Panc1 (cell line): ENCODE data around the gene CNIH1. TPM values are rescaled to one million over a fixed set of nuclear protein-coding genes. Genes with fewer than 3 reads are reported as not detected.
A peak's percentile ranks its signal among the peaks of the same experiment; 100 is the strongest.

Experiments used
- ATAC-seq: fragments of 200-7000 bp; cut with Tn5 transposase; 2 replicates; pipeline ENCODE4 v1.9.1; 2020; ENCODE audit warnings: mild to moderate bottlenecking, moderate library complexity
- BruUV-seq: library from RNA; stranded (reverse); fragments of 400-500 nt; replicated peaks from 2 replicates; lab custom pipeline; 2021; lab: Mats Ljungman, UMichigan
- CTCF ChIA-PET: fragments of 300-600 bp; sonication (Branson Sonifier 250); formaldehyde crosslinking; loops from one replicate; lab custom pipeline; 2022; ENCODE audit warnings: antibody characterized with exemption; lab: Charles Lee
- POLR2A ChIA-PET: fragments of 300-600 bp; sonication (Branson Sonifier 250); formaldehyde crosslinking; loops from one replicate; lab custom pipeline; 2022; ENCODE audit warnings: antibody characterized with exemption; lab: Charles Lee
- DNase-seq: peaks from one replicate; pipeline ENCODE4 v3.0.0-alpha.2; 2010; ENCODE audit warnings: low read depth, low spot score
- H3K27ac ChIP-seq: 2 replicates; pipeline ENCODE4 v1.5.1; 2011; ENCODE audit warnings: mild to moderate bottlenecking, low read length, inconsistent platforms
- H3K27me3 ChIP-seq: fragments of 200-500 bp; sonication (Bioruptor generic); 2 replicates; pipeline ENCODE4 v1.6.0; 2014; ENCODE audit warnings: low read length, inconsistent platforms; ENCODE audit not compliant: control insufficient read depth, insufficient read depth
- H3K36me3 ChIP-seq: fragments of 200-500 bp; sonication (Bioruptor generic); 2 replicates; pipeline ENCODE4 v1.5.1; 2014; ENCODE audit warnings: inconsistent platforms, mild to moderate bottlenecking, low read length, moderate library complexity; ENCODE audit not compliant: control insufficient read depth, insufficient read depth
- H3K4me1 ChIP-seq: 2 replicates; pipeline ENCODE4 v1.5.1; 2011; ENCODE audit warnings: inconsistent platforms, mild to moderate bottlenecking, low read length, moderate library complexity; ENCODE audit not compliant: control insufficient read depth, insufficient read depth
- H3K4me3 ChIP-seq, 2 experiments: 2 replicates each; pipeline ENCODE4 v1.5.1; 2011 to 2012; ENCODE audit warnings: low read depth in 2 of 2, low read length in 2 of 2, mild to moderate bottlenecking in 2 of 2, inconsistent platforms in 1 of 2, moderate library complexity in 1 of 2
- H3K9me3 ChIP-seq: fragments of 200-500 bp; sonication (Bioruptor generic); 2 replicates; pipeline ENCODE4 v1.5.1; 2014; ENCODE audit warnings: low read depth, mild to moderate bottlenecking, inconsistent platforms, low read length, moderate library complexity; ENCODE audit not compliant: control insufficient read depth, insufficient read depth
- CTCF ChIP-seq: fragments of 450-650 bp; IDR thresholded peaks from 2 replicates; pipeline ENCODE4 v1.5.1; 2017; ENCODE audit warnings: mild to moderate bottlenecking
- POLR2AphosphoS5 ChIP-seq: IDR thresholded peaks from 2 replicates; pipeline ENCODE4 v1.6.1; 2012; ENCODE audit warnings: mild to moderate bottlenecking, low read depth, low read length, moderate library complexity
- SIN3A ChIP-seq: IDR thresholded peaks from 2 replicates; pipeline ENCODE4 v1.6.1; 2012; ENCODE audit warnings: low read depth, mild to moderate bottlenecking, low read length, moderate library complexity, borderline replicate concordance; ENCODE audit not compliant: insufficient read depth
- TCF7L2 ChIP-seq: IDR thresholded peaks from 2 replicates; pipeline ENCODE4 v1.6.1; 2011; ENCODE audit warnings: mild to moderate bottlenecking, low read depth, low read length, inconsistent platforms
- in situ Hi-C: cut with HindIII; loops from 2 replicates; pipeline ENCODE4 v1.10.0; 2016; ENCODE audit warnings: low sequenced_read_pairs, low pct_unique_long_range_greater_than_20kb
- intact Hi-C: fragments of 100-400 bp; cut with micrococcal nuclease; formaldehyde crosslinking; loops from one replicate; pipeline ENCODE4 v1.10.0; 2022; ENCODE audit not compliant: unreplicated experiment
- total RNA-seq: library from RNA; stranded (reverse); gene quantifications from one replicate; pipeline ENCODE4 v1.2.1, GENCODE V29; 2021; ENCODE audit not compliant: unreplicated experiment
- TF ChIP-seq, protein P1 (sequence below), 2 experiments: IDR thresholded peaks; 2 replicates each; pipeline ENCODE4 v1.6.1; 2011 to 2012; ENCODE audit warnings: low read depth in 2 of 2, control low read depth in 1 of 2, low read length in 1 of 2, mild to moderate bottlenecking in 1 of 2, moderate library complexity in 1 of 2; ENCODE audit not compliant: insufficient read depth in 1 of 2

The CNIH1 gene
- total RNA-seq, 1 experiment from 2014 or later: 83.7 TPM

- intact Hi-C loops (no loop called here), in situ Hi-C loops (no loop called here)
- H3K4me1 ChIP-seq: peaks cover 20% of the 10 kb centered on the region
- CTCF ChIA-PET: interaction anchor here (0.6 kb wide), 1 partner anchor 422 kb away, joined by 6 read pairs; no protein-coding TSS in a partner anchor
- no peak for TF ChIP-seq TCF7L2
- TF ChIP-seq, protein P1, sequence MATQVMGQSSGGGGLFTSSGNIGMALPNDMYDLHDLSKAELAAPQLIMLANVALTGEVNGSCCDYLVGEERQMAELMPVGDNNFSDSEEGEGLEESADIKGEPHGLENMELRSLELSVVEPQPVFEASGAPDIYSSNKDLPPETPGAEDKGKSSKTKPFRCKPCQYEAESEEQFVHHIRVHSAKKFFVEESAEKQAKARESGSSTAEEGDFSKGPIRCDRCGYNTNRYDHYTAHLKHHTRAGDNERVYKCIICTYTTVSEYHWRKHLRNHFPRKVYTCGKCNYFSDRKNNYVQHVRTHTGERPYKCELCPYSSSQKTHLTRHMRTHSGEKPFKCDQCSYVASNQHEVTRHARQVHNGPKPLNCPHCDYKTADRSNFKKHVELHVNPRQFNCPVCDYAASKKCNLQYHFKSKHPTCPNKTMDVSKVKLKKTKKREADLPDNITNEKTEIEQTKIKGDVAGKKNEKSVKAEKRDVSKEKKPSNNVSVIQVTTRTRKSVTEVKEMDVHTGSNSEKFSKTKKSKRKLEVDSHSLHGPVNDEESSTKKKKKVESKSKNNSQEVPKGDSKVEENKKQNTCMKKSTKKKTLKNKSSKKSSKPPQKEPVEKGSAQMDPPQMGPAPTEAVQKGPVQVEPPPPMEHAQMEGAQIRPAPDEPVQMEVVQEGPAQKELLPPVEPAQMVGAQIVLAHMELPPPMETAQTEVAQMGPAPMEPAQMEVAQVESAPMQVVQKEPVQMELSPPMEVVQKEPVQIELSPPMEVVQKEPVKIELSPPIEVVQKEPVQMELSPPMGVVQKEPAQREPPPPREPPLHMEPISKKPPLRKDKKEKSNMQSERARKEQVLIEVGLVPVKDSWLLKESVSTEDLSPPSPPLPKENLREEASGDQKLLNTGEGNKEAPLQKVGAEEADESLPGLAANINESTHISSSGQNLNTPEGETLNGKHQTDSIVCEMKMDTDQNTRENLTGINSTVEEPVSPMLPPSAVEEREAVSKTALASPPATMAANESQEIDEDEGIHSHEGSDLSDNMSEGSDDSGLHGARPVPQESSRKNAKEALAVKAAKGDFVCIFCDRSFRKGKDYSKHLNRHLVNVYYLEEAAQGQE (IDR thresholded peaks at IDR 0.05; ENCODE audit: insufficient read depth in 1 of 2, low read depth in 2 of 2, low read length in 1 of 2): no peak
- TF ChIP-seq POLR2AphosphoS5: no peak
- no peak for TF ChIP-seq CTCF
- no peak for TF ChIP-seq SIN3A
- POLR2A ChIA-PET: no interaction called here
- no TSS peak for BruUV-seq
- peaks cover 5% of the 10 kb centered on the region for H3K36me3 ChIP-seq
- ATAC-seq (no peak), DNase-seq (no peak)
- H3K4me3 ChIP-seq: peak overlapping the region; percentile 69 to 76
- H3K27me3 ChIP-seq: no peaks in the 10 kb centered on the region
- peak overlapping the region; percentile 93 for H3K27ac ChIP-seq
- H3K9me3 ChIP-seq: no peaks in the 10 kb centered on the region
Measured at GRCh38 chr14:54440476-54440872, 700 bp downstream of the CNIH1 start.

- no TSS peak for BruUV-seq
Measured at GRCh38 chr14:54440037-54440436, 1.1 kb downstream of the CNIH1 start.

More at GRCh38 chr14:54440037-54440436, 1.1 kb downstream of the CNIH1 start:
- ATAC-seq (no peak), DNase-seq (no peak)
- in situ Hi-C loops: no loop called here
- peak overlapping the region; percentile 69 to 76 for H3K4me3 ChIP-seq
- H3K4me1 ChIP-seq: peaks cover 23% of the 10 kb centered on the region
- intact Hi-C loops: no loop called here
- ChIA-PET POLR2A (no interaction called here), CTCF (no interaction called here)
- TF ChIP-seq, protein P1 (IDR thresholded peaks at IDR 0.05; ENCODE audit: insufficient read depth in 1 of 2, low read depth in 2 of 2, low read length in 1 of 2): no peak
- TF ChIP-seq POLR2AphosphoS5: no peak
- TF ChIP-seq TCF7L2: no peak
- no peak for TF ChIP-seq SIN3A
- no peak for TF ChIP-seq CTCF
- peaks cover 5% of the 10 kb centered on the region for H3K36me3 ChIP-seq
- H3K27me3 ChIP-seq: no peaks in the 10 kb centered on the region
- H3K9me3 ChIP-seq: no peaks in the 10 kb centered on the region
- H3K27ac ChIP-seq: peak overlapping the region; percentile 93
